Activated T-cell treated with anti-CD3 and anti-CD28 coated beads, Interleukin-2, amount 50 U/mL, for 72 hours (primary cell): ENCODE measurements around the gene SCRN3. TPM values are rescaled to one million over a fixed set of nuclear protein-coding genes. Genes with fewer than 3 reads are reported as not detected.
"Not testable (repeated sequence)": the region's sequence is repeated elsewhere in the genome, so short reads cannot be mapped to it uniquely, and the experiment has no call there.

ENCODE experiments used
- ATAC-seq, 2 donors: fragments of 150-1000 bp; cut with Tn5 transposase; replicated peaks in 1 of 2; 2 replicates each; pipeline ENCODE4 v1.10.0; 2021; ENCODE audit warnings: moderate library complexity in 2 of 2, mild to moderate bottlenecking in 1 of 2
- DNase-seq, 2 donors: peaks; one replicate each; pipeline ENCODE4 v3.0.0; 2021 to 2022; ENCODE audit warnings: mixed read lengths in 1 of 2
- H3K27ac Mint-ChIP-seq: one replicate; pipeline ENCODE4 v1.8.0; 2022; ENCODE audit warnings: mild to moderate bottlenecking, moderate library complexity, mixed read lengths
- H3K27me3 Mint-ChIP-seq: one replicate; pipeline ENCODE4 v1.8.0; 2022; ENCODE audit warnings: low read depth, mixed read lengths
- H3K36me3 Mint-ChIP-seq, 2 donors: one replicate each; pipeline ENCODE4 v1.8.0; 2022; ENCODE audit warnings: mixed read lengths in 2 of 2, mild to moderate bottlenecking in 1 of 2; ENCODE audit not compliant: insufficient read depth in 2 of 2
- H3K4me1 Mint-ChIP-seq: one replicate; pipeline ENCODE4 v1.8.0; 2022; ENCODE audit warnings: low read depth, mixed read lengths
- H3K4me3 Mint-ChIP-seq, 2 donors: one replicate each; pipeline ENCODE4 v1.8.0; 2022; ENCODE audit warnings: mild to moderate bottlenecking in 2 of 2, mixed read lengths in 2 of 2, moderate library complexity in 2 of 2
- H3K9me3 Mint-ChIP-seq, 2 donors: one replicate each; pipeline ENCODE4 v1.8.0; 2022; ENCODE audit warnings: mixed read lengths in 2 of 2
- total RNA-seq, 2 donors: library from RNA; stranded (reverse); gene quantifications; one replicate each; pipeline ENCODE4 v1.2.3, GENCODE V29; 2022

SCRN3 gene
- total RNA-seq, 2 donors from 2014 or later, result 17.1 to 19.9 TPM

DNA sequence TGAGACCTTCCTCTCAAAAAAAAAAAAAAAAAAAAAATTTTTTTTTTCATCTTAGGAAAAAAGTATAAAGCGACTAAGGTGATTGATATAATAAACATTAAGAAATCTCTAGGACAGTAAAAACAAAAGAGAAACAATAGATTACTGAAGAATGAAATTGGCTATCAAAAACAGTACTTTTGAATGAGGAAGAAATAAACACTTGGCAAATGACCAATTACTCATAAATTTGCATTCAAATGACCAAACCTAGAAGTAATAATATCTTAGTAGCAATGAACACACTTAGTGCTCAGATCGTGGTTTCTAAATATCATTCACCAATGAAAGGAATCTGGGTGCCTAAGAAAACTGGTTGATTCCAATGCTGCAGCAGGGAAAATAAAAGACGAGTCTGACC lies 10.3 kb upstream of the SCRN3 start:
- ATAC-seq (no peak), DNase-seq (no peak)
- H3K9me3 Mint-ChIP-seq, result no peaks in the 10 kb centered on the region
- peaks cover 12% of the 10 kb centered on the region for H3K4me1 Mint-ChIP-seq
- H3K27me3 Mint-ChIP-seq, result no peaks in the 10 kb centered on the region
- no peak overlapping the region for H3K4me3 Mint-ChIP-seq
- H3K27ac Mint-ChIP-seq, result no peak overlapping the region
- H3K36me3 Mint-ChIP-seq, result peaks cover 7 to 17% of the 10 kb centered on the region in 2 donors

- peaks cover 28% of the 10 kb centered on the region for H3K4me1 Mint-ChIP-seq
- H3K27ac Mint-ChIP-seq, ATAC-seq, H3K4me3 Mint-ChIP-seq, H3K9me3 Mint-ChIP-seq, H3K27me3 Mint-ChIP-seq, DNase-seq: not testable (repeated sequence)
- H3K36me3 Mint-ChIP-seq, result peaks cover 8 to 20% of the 10 kb centered on the region in 2 donors
These were observed 6.8 kb upstream of the SCRN3 start for GRCh38 chr2:174388706-174389105.

DNA sequence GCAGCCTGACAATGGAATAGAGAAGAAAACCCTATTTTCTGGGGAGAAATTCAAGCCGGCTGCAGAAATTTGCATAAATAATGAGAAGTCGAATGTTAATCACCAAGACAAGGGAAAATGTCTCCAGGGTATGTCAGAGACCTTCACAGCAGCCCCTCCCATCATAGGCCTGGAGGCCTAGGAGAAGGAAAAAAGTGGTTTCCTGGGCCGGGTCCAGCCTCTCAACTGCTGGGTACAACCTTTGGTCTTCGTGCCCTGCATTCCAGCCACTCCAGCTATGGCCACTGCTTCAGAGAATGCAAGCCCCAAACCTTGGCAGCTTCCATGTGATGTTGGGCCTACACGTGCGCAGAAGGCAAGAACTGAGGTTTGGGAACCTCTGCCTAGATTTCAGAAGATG lies 6.0 kb upstream of the SCRN3 start:
- no peaks in the 10 kb centered on the region for H3K9me3 Mint-ChIP-seq
- H3K27ac Mint-ChIP-seq, result no peak overlapping the region
- peaks cover 37% of the 10 kb centered on the region for H3K4me1 Mint-ChIP-seq
- no peak overlapping the region for H3K4me3 Mint-ChIP-seq
- H3K27me3 Mint-ChIP-seq, result no peaks in the 10 kb centered on the region
- DNase-seq (no peak), ATAC-seq (no peak)
- H3K36me3 Mint-ChIP-seq, result peaks cover 8 to 19% of the 10 kb centered on the region in 2 donors

DNA sequence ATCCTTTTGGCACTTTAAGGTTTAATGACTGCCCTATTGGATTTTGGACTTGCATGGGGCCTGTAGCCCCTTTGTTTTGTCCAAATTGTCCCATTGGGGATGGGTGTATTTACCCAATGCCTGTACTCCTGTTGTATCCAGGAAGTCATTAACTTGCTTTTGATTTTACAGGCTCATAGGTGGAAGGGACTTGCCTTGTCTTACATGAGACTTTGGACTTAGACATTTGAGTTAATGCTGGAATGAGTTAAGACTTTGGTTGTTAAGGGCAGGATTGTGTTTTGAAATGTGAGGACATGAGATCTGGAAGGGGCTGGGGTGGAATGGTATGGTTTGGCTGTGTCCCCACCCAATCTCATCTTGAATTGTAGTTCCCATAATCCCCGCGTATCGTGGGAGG lies 5.2 kb upstream of the SCRN3 start:
- H3K27me3 Mint-ChIP-seq, ATAC-seq, H3K9me3 Mint-ChIP-seq, H3K4me3 Mint-ChIP-seq, DNase-seq, H3K27ac Mint-ChIP-seq: not testable (repeated sequence)
- Mint-ChIP-seq H3K4me1 (peaks cover 41% of the 10 kb centered on the region), H3K36me3 (peaks cover 8 to 19% of the 10 kb centered on the region in 2 donors)

GRCh38 chr2:174392706-174393105 lies 2.8 kb upstream of the SCRN3 start:
- H3K9me3 Mint-ChIP-seq, result no peaks in the 10 kb centered on the region
- peaks cover 10 to 17% of the 10 kb centered on the region in 2 donors for H3K36me3 Mint-ChIP-seq
- DNase-seq (no peak), ATAC-seq (peak in 1 of 2 donors; percentile 20)
- peak overlapping the region in 1 of 2 donors; percentile 11 for H3K4me3 Mint-ChIP-seq
- no peaks in the 10 kb centered on the region for H3K27me3 Mint-ChIP-seq
- H3K27ac Mint-ChIP-seq, result peak overlapping the region; percentile 6
- peaks cover 49% of the 10 kb centered on the region for H3K4me1 Mint-ChIP-seq

- Mint-ChIP-seq H3K9me3 (no peaks in the 10 kb centered on the region), H3K4me1 (peaks cover 41% of the 10 kb centered on the region), H3K27ac (peak overlapping the region; percentile 93), H3K27me3 (no peaks in the 10 kb centered on the region), H3K4me3 (peak overlapping the region; percentile 94 to 97), H3K36me3 (peaks cover 5 to 11% of the 10 kb centered on the region in 2 donors)
- peak; percentile 26 to 36 for ATAC-seq
- DNase-seq, result no peak
These were observed 570 bp downstream of the SCRN3 start for GRCh38 chr2:174395969-174396630.

GRCh38 chr2:174397773-174398172 lies 2.2 kb downstream of the SCRN3 start:
- no peak overlapping the region for H3K4me3 Mint-ChIP-seq
- H3K4me1 Mint-ChIP-seq, result peaks cover 33% of the 10 kb centered on the region
- no peak overlapping the region for H3K27ac Mint-ChIP-seq
- no peak for ATAC-seq
- H3K9me3 Mint-ChIP-seq, result no peaks in the 10 kb centered on the region
- H3K36me3 Mint-ChIP-seq, result peaks cover 3 to 4% of the 10 kb centered on the region in 2 donors
- DNase-seq, result no peak
- H3K27me3 Mint-ChIP-seq, result no peaks in the 10 kb centered on the region

DNA sequence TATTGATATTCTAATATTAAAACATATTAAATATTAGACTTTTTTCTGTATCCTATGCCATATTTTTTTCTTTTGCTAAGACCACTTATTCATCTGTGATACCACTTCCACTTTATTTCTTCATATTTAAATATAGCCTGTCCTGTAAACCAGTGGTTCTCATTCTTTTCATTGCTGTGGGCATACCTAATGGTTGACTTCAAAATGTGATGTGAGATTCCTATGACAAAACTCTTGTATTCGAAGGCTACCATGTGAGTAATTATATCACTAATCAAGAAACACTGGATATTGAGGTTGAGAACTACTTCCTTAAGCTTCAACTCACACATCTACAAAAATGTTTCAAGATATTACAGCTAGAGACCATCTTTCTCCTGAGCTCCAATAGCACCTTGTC lies 3.6 kb downstream of the SCRN3 start:
- Mint-ChIP-seq H3K27me3 (no peaks in the 10 kb centered on the region), H3K27ac (peak overlapping the region; percentile 7), H3K4me1 (peaks cover 22% of the 10 kb centered on the region), H3K36me3 (peaks cover 3 to 4% of the 10 kb centered on the region in 2 donors), H3K4me3 (no peak overlapping the region), H3K9me3 (no peaks in the 10 kb centered on the region)
- no peak for DNase-seq
- no peak for ATAC-seq

DNA sequence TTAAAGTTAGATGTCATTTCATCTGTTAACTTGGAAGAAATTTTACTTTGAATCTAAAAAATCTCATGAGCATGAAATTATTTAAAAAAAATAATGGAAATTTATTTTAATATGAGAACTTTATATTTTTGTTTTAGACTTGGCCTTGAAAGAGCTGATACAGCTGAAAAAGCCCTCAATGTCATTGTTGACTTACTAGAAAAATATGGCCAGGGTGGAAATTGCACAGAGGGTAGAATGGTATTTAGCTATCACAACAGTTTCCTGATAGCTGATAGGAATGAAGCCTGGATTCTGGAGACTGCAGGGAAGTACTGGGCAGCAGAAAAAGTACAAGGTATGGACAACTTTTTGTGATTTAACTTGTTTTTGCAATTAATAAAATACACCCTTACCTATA lies 5.3 kb downstream of the SCRN3 start:
- ATAC-seq, result no peak
- Mint-ChIP-seq H3K27ac (no peak overlapping the region), H3K27me3 (no peaks in the 10 kb centered on the region), H3K9me3 (no peaks in the 10 kb centered on the region), H3K4me3 (no peak overlapping the region), H3K4me1 (peaks cover 15% of the 10 kb centered on the region), H3K36me3 (peaks cover 2% of the 10 kb centered on the region in 2 donors)
- no peak for DNase-seq

GRCh38 chr2:174403628-174404027 lies 8.1 kb downstream of the SCRN3 start:
- DNase-seq (no peak), ATAC-seq (no peak)
- no peak overlapping the region for H3K4me3 Mint-ChIP-seq
- no peak overlapping the region for H3K27ac Mint-ChIP-seq
- peaks cover 2% of the 10 kb centered on the region in 2 donors for H3K36me3 Mint-ChIP-seq
- H3K27me3 Mint-ChIP-seq, result no peaks in the 10 kb centered on the region
- peaks cover 2% of the 10 kb centered on the region for H3K4me1 Mint-ChIP-seq
- no peaks in the 10 kb centered on the region for H3K9me3 Mint-ChIP-seq

DNA sequence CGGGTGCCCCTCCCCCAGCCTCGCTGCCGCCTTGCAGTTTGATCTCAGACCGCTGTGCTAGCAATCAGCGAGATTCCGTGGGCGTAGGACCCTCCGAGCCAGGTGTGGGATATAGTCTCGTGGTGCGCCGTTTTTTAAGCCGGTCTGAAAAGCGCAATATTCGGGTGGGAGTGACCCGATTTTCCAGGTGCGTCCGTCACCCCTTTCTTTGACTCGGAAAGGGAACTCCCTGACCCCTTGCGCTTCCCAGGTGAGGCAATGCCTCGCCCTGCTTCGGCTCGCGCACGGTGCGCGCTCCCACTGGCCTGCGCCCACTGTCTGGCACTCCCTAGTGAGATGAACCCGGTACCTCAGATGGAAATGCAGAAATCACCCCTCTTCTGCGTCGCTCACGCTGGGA lies 14.5 kb downstream of the SCRN3 start:
- H3K9me3 Mint-ChIP-seq, H3K27ac Mint-ChIP-seq, H3K36me3 Mint-ChIP-seq: not testable (repeated sequence)

DNA sequence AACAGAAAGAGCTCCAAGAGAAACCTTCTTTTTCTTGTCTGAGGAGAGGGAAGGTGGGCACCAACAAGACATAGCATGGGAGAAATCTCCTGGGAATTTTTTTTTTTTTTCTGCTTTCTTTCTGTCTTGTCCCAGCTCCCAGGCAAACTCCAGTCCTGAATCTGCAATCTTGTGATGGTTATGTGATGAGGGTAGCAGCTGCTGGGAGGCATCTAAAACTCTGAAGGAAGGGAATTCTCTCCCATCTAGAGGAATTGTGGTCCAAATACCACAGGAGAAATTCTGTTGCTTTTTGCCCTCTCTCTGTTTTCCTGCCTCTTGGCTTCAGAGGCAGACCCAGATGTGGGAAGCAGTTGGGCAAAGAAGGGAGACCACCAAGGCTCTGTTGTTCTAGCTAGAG lies 16.7 kb downstream of the SCRN3 start:
- no peak for ATAC-seq
- Mint-ChIP-seq H3K27ac (no peak overlapping the region), H3K9me3 (no peaks in the 10 kb centered on the region), H3K4me3 (no peak overlapping the region), H3K36me3 (peaks cover 0 to 4% of the 10 kb centered on the region in 2 donors), H3K27me3 (no peaks in the 10 kb centered on the region), H3K4me1 (peaks cover 5% of the 10 kb centered on the region)
- no peak for DNase-seq

More for the DNA sequence above, 14.5 kb downstream of the SCRN3 start:
- ATAC-seq, H3K4me3 Mint-ChIP-seq, H3K27me3 Mint-ChIP-seq, H3K4me1 Mint-ChIP-seq, DNase-seq: not testable (repeated sequence)

- H3K9me3 Mint-ChIP-seq, result peaks cover 2 to 3% of the 10 kb centered on the region in 2 donors
- H3K27me3 Mint-ChIP-seq, result no peaks in the 10 kb centered on the region
- ATAC-seq, result no peak
- no peak overlapping the region for H3K27ac Mint-ChIP-seq
- no peak overlapping the region for H3K4me3 Mint-ChIP-seq
- H3K4me1 Mint-ChIP-seq, result no peaks in the 10 kb centered on the region
- no peak for DNase-seq
- H3K36me3 Mint-ChIP-seq, result peaks cover 3 to 13% of the 10 kb centered on the region in 2 donors
These were observed 32.7 kb downstream of the SCRN3 start for GRCh38 chr2:174428214-174428613.

DNA sequence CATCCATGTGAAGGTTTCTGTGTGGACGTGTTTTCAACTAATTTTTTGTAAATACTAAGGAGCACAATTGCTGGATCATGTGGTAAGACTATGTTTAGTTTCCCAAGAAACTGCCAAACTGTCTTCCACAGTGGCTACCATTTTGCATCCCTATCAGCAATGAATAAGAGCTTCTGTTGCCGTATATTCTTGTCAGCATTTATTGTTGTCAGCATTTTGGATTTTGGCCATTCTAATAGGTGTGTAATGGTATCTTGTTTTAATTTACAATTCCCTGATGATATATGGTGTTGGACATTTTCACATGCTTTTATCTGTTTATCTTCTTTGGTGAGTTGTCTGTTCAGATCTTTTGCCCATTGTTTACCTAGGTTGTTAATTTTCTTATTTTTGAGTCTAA lies 34.5 kb downstream of the SCRN3 start:
- ATAC-seq (no peak), DNase-seq (no peak)
- Mint-ChIP-seq H3K27ac (no peak overlapping the region), H3K4me1 (no peaks in the 10 kb centered on the region), H3K9me3 (peaks cover 2 to 3% of the 10 kb centered on the region in 2 donors), H3K27me3 (no peaks in the 10 kb centered on the region), H3K4me3 (no peak overlapping the region), H3K36me3 (peaks cover 3 to 13% of the 10 kb centered on the region in 2 donors)
